ENCODE results near the gene RABEP2. TPM values are rescaled to one million over a fixed set of nuclear protein-coding genes. Genes with fewer than 3 reads are reported as not detected.

Gene RABEP2
- total and polyA plus RNA-seq, 9 of the 15 experiments (the other 6 are each of a cell fraction or from before 2014, with no cell fraction given), result 0.15 to 13.4 (median 3.5) TPM

- TF ChIP-seq CTCF (IDR thresholded peaks at IDR 0.05 in 2 of 3, conservative IDR thresholded peaks at IDR 0.05 in 1 of 3; ENCODE audit: insufficient read depth in 2 of 3, low read depth in 1 of 3, low read length in 3 of 3) (no peak), POLR2G (IDR thresholded peaks at IDR 0.05; ENCODE audit: low read depth, low read length) (peak; percentile 93), ZNF239 (CRISPR knock-in tag; IDR thresholded peaks at IDR 0.05) (no peak), ZNF695 (CRISPR knock-in tag; IDR thresholded peaks at IDR 0.05) (no peak), ELK3 (CRISPR knock-in tag; IDR thresholded peaks at IDR 0.05) (no peak), NONO (IDR thresholded peaks at IDR 0.05; ENCODE audit: low read depth in 2 of 2, low read length in 1 of 2) (peak; percentile 21 to 64; a peak in 2 of 4 replicates), POLR2AphosphoS5 (IDR thresholded peaks at IDR 0.05; ENCODE audit: control insufficient read depth, insufficient read depth, low read depth, low read length) (peak; percentile 75), CC2D1A (IDR thresholded peaks at IDR 0.05) (no peak), NCOA6 (IDR thresholded peaks at IDR 0.05) (no peak), SMARCA5 (IDR thresholded peaks at IDR 0.05) (no peak), ARID4B (CRISPR knock-in tag; IDR thresholded peaks at IDR 0.05) (0 out of 2 replicates have a peak, but pooled peaks have one; percentile 19), CHD2 (IDR thresholded peaks at IDR 0.05; ENCODE audit: low read depth, low read length) (peak; percentile 89), NR2C1 (IDR thresholded peaks at IDR 0.05) (no peak), NR2C1 (tag; IDR thresholded peaks at IDR 0.05) (no peak), ZNF830 (CRISPR knock-in tag; IDR thresholded peaks at IDR 0.05) (no peak), RBM17 (IDR thresholded peaks at IDR 0.05; ENCODE audit: borderline replicate concordance, low read depth, low read length) (no peak), SIX5 (IDR thresholded peaks at IDR 0.05; ENCODE audit: borderline replicate concordance in 1 of 2, insufficient read depth in 1 of 2, low read depth in 1 of 2, low read length in 2 of 2) (peak; percentile 69 to 72; a peak in 3 of 4 replicates), YBX1 (IDR thresholded peaks at IDR 0.05) (no peak), BCL6 (CRISPR knock-in tag; IDR thresholded peaks at IDR 0.05) (no peak)
- TF ChIP-seq, protein P1, sequence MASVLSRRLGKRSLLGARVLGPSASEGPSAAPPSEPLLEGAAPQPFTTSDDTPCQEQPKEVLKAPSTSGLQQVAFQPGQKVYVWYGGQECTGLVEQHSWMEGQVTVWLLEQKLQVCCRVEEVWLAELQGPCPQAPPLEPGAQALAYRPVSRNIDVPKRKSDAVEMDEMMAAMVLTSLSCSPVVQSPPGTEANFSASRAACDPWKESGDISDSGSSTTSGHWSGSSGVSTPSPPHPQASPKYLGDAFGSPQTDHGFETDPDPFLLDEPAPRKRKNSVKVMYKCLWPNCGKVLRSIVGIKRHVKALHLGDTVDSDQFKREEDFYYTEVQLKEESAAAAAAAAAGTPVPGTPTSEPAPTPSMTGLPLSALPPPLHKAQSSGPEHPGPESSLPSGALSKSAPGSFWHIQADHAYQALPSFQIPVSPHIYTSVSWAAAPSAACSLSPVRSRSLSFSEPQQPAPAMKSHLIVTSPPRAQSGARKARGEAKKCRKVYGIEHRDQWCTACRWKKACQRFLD (CRISPR knock-in tag; IDR thresholded peaks at IDR 0.05), result no peak
These were observed 25.8 kb upstream of the RABEP2 start, which contains the start of gene NFATC2IP (continued) for GRCh38 chr16:28950648-28951409.
